Adipose tissue (tissue), 3 donors: ENCODE results near the gene DAPK2. TPM values are rescaled to one million over a fixed set of nuclear protein-coding genes. Genes with fewer than 3 reads are reported as not detected.

Source experiments
- H3K27ac ChIP-seq: one replicate; pipeline ENCODE4 v1.5.1; 2013; ENCODE audit warnings: low read depth, low read length
- WGBS, 3 donors: extraction: QIAGEN DNeasy Blood & Tissue Kit; methylation state at CpG; one replicate each; pipeline ENCODE4 v1.1.7; 2013; 5-methylcytosine and 5-hydroxymethylcytosine counted together
- polyA plus RNA-seq, 3 donors: library from polyadenylated mRNA; stranded (reverse); fragments of 200-250 nt; gene quantifications; one replicate each; pipeline ENCODE4 v1.2.3, GENCODE V29; 2013
- donor health status: healthy with polysubstance abuse.
- donor health status: Bipolar disorder and iron deficiency.
- donor health status: healthy.

Gene DAPK2
- polyA plus RNA-seq, 3 donors: 3.8 to 29.7 (median 9.8) TPM

GRCh38 chr15:63986185-63986680, 60.1 kb downstream of the DAPK2 start:
- no peak overlapping the region for H3K27ac ChIP-seq
- WGBS, 3 donors: 79 to 92% (median 86%) methylated on average over 6 of the region's 6 CpGs

GRCh38 chr15:63985221-63986184, 60.8 kb downstream of the DAPK2 start:
- H3K27ac ChIP-seq: no peak overlapping the region
- WGBS, 3 donors: 53 to 69% (median 61%) methylated on average over 17 of the region's 17 CpGs

GRCh38 chr15:63984331-63984730, 62.0 kb downstream of the DAPK2 start:
- 83 to 90% (median 85%) methylated on average over 3 of the region's 3 CpGs for WGBS, 3 donors
- H3K27ac ChIP-seq: no peak overlapping the region

- WGBS, 3 donors: 82 to 94% (median 82%) methylated on average over 19 of the region's 19 CpGs
- no peak overlapping the region for H3K27ac ChIP-seq
Observed at GRCh38 chr15:63983061-63983711, 63.1 kb downstream of the DAPK2 start.

GRCh38 chr15:63982381-63982854, 63.9 kb downstream of the DAPK2 start:
- H3K27ac ChIP-seq: no peak overlapping the region
- 84 to 87% (median 86%) methylated on average over 7 of the region's 7 CpGs for WGBS, 3 donors

GRCh38 chr15:63981596-63982320, 64.5 kb downstream of the DAPK2 start:
- no peak overlapping the region for H3K27ac ChIP-seq
- 86 to 92% (median 90%) methylated on average over 12 to 13 of the region's 13 CpGs for WGBS, 3 donors

DNA sequence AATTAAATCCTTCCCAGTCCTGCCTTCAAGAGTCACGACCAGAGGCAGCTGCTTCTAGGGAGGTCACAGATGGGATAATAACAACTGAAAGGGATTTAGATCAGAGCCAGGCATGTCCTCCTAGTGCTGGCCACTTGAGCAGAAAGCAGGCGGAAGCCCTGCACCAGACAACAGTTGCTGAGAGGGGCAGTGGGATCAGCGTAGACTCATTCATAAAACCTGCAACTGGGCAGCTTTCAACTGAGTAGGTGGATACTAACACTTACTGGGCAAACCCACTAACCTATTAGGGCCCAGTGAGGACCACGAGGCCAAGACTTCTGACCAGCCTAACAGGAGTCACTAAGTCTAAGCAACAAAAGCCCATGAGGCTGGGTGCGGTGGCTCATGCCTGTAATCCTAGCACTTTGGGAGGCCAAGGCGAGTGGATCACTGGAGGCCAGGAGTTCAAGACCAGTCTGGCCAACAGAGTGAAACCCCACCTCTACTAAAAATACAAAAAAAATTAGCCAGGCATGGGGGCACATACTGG, 67.0 kb downstream of the DAPK2 start:
- no peak overlapping the region for H3K27ac ChIP-seq
- 46 to 90% (median 71%) methylated on average over 6 of the region's 6 CpGs for WGBS, 3 donors

- no peak overlapping the region for H3K27ac ChIP-seq
- WGBS, 3 donors: 76 to 79% (median 76%) methylated on average over 4 of the region's 4 CpGs
Observed at GRCh38 chr15:63978511-63979261, 67.6 kb downstream of the DAPK2 start.

DNA sequence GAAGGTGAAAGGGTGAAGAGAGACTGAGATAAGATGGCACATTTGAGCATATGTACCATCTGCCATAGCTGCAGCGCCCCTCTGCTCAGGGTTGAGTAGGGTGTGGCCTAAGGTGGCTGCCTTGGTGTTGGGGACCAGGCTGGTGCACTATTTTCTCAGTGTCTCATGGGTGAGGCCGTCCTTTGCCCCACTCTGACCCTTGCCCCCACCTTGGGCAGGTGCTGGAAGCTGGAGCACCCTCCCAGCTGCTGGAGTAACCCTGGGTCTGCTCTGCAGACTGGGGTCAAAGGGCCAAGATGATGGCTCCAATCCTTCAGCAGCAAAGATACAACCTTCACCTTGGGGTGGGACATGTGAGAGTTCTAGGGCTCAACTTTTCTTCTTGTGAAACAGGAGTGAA, 69.2 kb downstream of the DAPK2 start:
- WGBS, 3 donors: 93 to 97% (median 94%) methylated on average over 2 of the region's 2 CpGs
- H3K27ac ChIP-seq: no peak overlapping the region

- no peak overlapping the region for H3K27ac ChIP-seq
Observed at GRCh38 chr15:63974021-63974420, 72.3 kb downstream of the DAPK2 start.

- 40 to 44% (median 43%) methylated on average over 2 of the region's 2 CpGs for WGBS, 3 donors
- no peak overlapping the region for H3K27ac ChIP-seq
Observed at GRCh38 chr15:63973212-63974009, 72.9 kb downstream of the DAPK2 start.

- no peak overlapping the region for H3K27ac ChIP-seq
- 76 to 84% (median 76%) methylated on average over 1 of the region's 1 CpG for WGBS, 3 donors
Observed at GRCh38 chr15:63972801-63973200, 73.5 kb downstream of the DAPK2 start.

- no peak overlapping the region for H3K27ac ChIP-seq
- 84 to 92% (median 92%) methylated on average over 1 of the region's 1 CpG for WGBS, 3 donors
Observed at GRCh38 chr15:63971904-63972303, 74.4 kb downstream of the DAPK2 start.

DNA sequence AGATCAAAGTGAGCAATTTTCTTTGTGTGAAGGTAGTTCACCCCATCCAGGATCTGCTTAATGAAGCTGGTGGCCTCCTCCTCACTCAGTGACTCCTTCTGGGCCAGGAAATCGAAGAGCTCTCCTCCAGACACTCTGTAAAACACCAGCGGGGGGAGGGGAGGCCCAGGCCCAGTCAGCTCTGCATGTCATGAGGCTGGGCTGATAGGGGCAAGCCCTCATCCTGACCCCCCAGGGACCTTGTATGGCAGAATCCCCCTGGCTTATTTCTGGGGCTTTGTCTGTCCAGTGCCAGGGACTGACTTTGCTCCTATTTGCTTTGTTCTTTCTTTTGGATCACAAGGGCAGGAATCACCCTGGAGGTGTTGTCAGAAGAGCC, 74.9 kb downstream of the DAPK2 start:
- H3K27ac ChIP-seq: no peak overlapping the region
- 76 to 82% (median 76%) methylated on average over 2 of the region's 2 CpGs for WGBS, 3 donors

GRCh38 chr15:63970621-63971426, 75.5 kb downstream of the DAPK2 start:
- 50 to 75% (median 73%) methylated on average over 3 of the region's 3 CpGs for WGBS, 3 donors
- H3K27ac ChIP-seq: no peak overlapping the region

- H3K27ac ChIP-seq: no peak overlapping the region
- WGBS, 3 donors: 72 to 97% (median 94%) methylated on average over 2 of the region's 2 CpGs
Observed at GRCh38 chr15:63969652-63970421, 76.4 kb downstream of the DAPK2 start.
